ENCODE measurements around the gene ZNF630.

The ZNF630 gene

GRCh38 chrX:48064261-48064660, 7.2 kb downstream of the ZNF630 start:
- H2BK5ac ChIP-seq (ENCODE audit: low read depth, low read length, poor library complexity): no peak overlapping the region
- peaks cover 2 to 9% of the 10 kb centered on the region in 2 experiments for H3K36me3 ChIP-seq (ENCODE audit: control insufficient read depth in 1 of 2, insufficient read depth in 2 of 2, low read length in 2 of 2)
- no peak overlapping the region for H4K12ac ChIP-seq (ENCODE audit: low read depth, low read length)
- DNase-seq: peak in 1 of 2 donors; percentile 52
- no CpG with 5 or more reads among the region's 4 CpGs for WGBS (ENCODE audit: extremely low coverage, insufficient coverage, insufficient read length)
- no peak overlapping the region for H2AK5ac ChIP-seq (ENCODE audit: low read length)
- no peak overlapping the region for H3K18ac ChIP-seq (ENCODE audit: low read length)
- H3K4me2 ChIP-seq (ENCODE audit: low read length): no peak overlapping the region
- no peak overlapping the region for H3K9ac ChIP-seq (ENCODE audit: low read length)
- H4K91ac ChIP-seq (ENCODE audit: low read depth, low read length): no peak overlapping the region
- no peak overlapping the region for H3K14ac ChIP-seq (ENCODE audit: low read length)
- H3K4me1 ChIP-seq (ENCODE audit: control insufficient read depth in 1 of 2, insufficient read depth in 2 of 2, low read length in 2 of 2): no peaks in the 10 kb centered on the region
- no peaks in the 10 kb centered on the region for H3K79me1 ChIP-seq (ENCODE audit: low read length)
- H3K27me3 ChIP-seq (ENCODE audit: insufficient read depth, low read length): no peaks in the 10 kb centered on the region
- H2BK120ac ChIP-seq (ENCODE audit: insufficient read depth, low read length, poor library complexity): no peak overlapping the region
- no peak overlapping the region for H2BK12ac ChIP-seq (ENCODE audit: low read length)
- no peak overlapping the region for H4K8ac ChIP-seq (ENCODE audit: low read depth, low read length)
- H3K79me2 ChIP-seq (ENCODE audit: control insufficient read depth, insufficient read depth, low read length, poor library complexity): no peaks in the 10 kb centered on the region
- no peak overlapping the region for H3K4me3 ChIP-seq (ENCODE audit: low read depth, low read length)
- H3K4ac ChIP-seq (ENCODE audit: low read depth, low read length): no peak overlapping the region
- no peak overlapping the region for H3K23ac ChIP-seq (ENCODE audit: low read length)
- H2AFZ ChIP-seq (ENCODE audit: insufficient read depth, low read length, poor library complexity): no peak overlapping the region
- H3K27ac ChIP-seq (ENCODE audit: low read depth, low read length): no peak overlapping the region
- no peaks in the 10 kb centered on the region for H3K9me3 ChIP-seq (ENCODE audit: insufficient read depth, low read depth, low read length)

- no peak overlapping the region for H3K18ac ChIP-seq (ENCODE audit: low read length)
- no peak overlapping the region for H3K9ac ChIP-seq (ENCODE audit: low read length)
- no peak overlapping the region for H4K12ac ChIP-seq (ENCODE audit: low read depth, low read length)
- no peak overlapping the region for H2BK5ac ChIP-seq (ENCODE audit: low read depth, low read length, poor library complexity)
- H3K4me2 ChIP-seq (ENCODE audit: low read length): no peak overlapping the region
- no peaks in the 10 kb centered on the region for H3K79me1 ChIP-seq (ENCODE audit: low read length)
- no peaks in the 10 kb centered on the region for H3K79me2 ChIP-seq (ENCODE audit: control insufficient read depth, insufficient read depth, low read length, poor library complexity)
- WGBS (ENCODE audit: extremely low coverage, insufficient coverage, insufficient read length): no CpG with 5 or more reads among the region's 1 CpG
- H2AFZ ChIP-seq (ENCODE audit: insufficient read depth, low read length, poor library complexity): no peak overlapping the region
- no peak overlapping the region for H3K27ac ChIP-seq (ENCODE audit: low read depth, low read length)
- no peak overlapping the region for H4K91ac ChIP-seq (ENCODE audit: low read depth, low read length)
- H3K27me3 ChIP-seq (ENCODE audit: insufficient read depth, low read length): no peaks in the 10 kb centered on the region
- H3K23ac ChIP-seq (ENCODE audit: low read length): no peak overlapping the region
- H3K4ac ChIP-seq (ENCODE audit: low read depth, low read length): no peak overlapping the region
- H4K8ac ChIP-seq (ENCODE audit: low read depth, low read length): no peak overlapping the region
- H3K36me3 ChIP-seq (ENCODE audit: control insufficient read depth in 1 of 2, insufficient read depth in 2 of 2, low read length in 2 of 2): peaks cover 2 to 10% of the 10 kb centered on the region in 2 experiments
- no peak for DNase-seq
- no peak overlapping the region for H3K4me3 ChIP-seq (ENCODE audit: low read depth, low read length)
- H3K14ac ChIP-seq (ENCODE audit: low read length): no peak overlapping the region
- H3K9me3 ChIP-seq (ENCODE audit: insufficient read depth, low read depth, low read length): no peaks in the 10 kb centered on the region
- no peak overlapping the region for H2AK5ac ChIP-seq (ENCODE audit: low read length)
- no peak overlapping the region for H2BK12ac ChIP-seq (ENCODE audit: low read length)
- no peak overlapping the region for H2BK120ac ChIP-seq (ENCODE audit: insufficient read depth, low read length, poor library complexity)
- no peaks in the 10 kb centered on the region for H3K4me1 ChIP-seq (ENCODE audit: control insufficient read depth in 1 of 2, insufficient read depth in 2 of 2, low read length in 2 of 2)
Measured at GRCh38 chrX:48059296-48059639, 12.2 kb downstream of the ZNF630 start.

GRCh38 chrX:48058621-48059295, 12.7 kb downstream of the ZNF630 start:
- DNase-seq: no peak
- Histone ChIP-seq H4K91ac (ENCODE audit: low read depth, low read length) (no peak overlapping the region), H4K12ac (ENCODE audit: low read depth, low read length) (no peak overlapping the region), H3K23ac (ENCODE audit: low read length) (no peak overlapping the region), H2BK120ac (ENCODE audit: insufficient read depth, low read length, poor library complexity) (no peak overlapping the region), H2AFZ (ENCODE audit: insufficient read depth, low read length, poor library complexity) (no peak overlapping the region), H3K27ac (ENCODE audit: low read depth, low read length) (no peak overlapping the region), H3K9me3 (ENCODE audit: insufficient read depth, low read depth, low read length) (no peaks in the 10 kb centered on the region), H3K14ac (ENCODE audit: low read length) (no peak overlapping the region), H2BK12ac (ENCODE audit: low read length) (no peak overlapping the region), H4K8ac (ENCODE audit: low read depth, low read length) (no peak overlapping the region), H3K4me1 (ENCODE audit: control insufficient read depth in 1 of 2, insufficient read depth in 2 of 2, low read length in 2 of 2) (no peaks in the 10 kb centered on the region), H2AK5ac (ENCODE audit: low read length) (no peak overlapping the region), H3K4me3 (ENCODE audit: low read depth, low read length) (no peak overlapping the region), H3K9ac (ENCODE audit: low read length) (no peak overlapping the region), H3K79me1 (ENCODE audit: low read length) (no peaks in the 10 kb centered on the region), H3K18ac (ENCODE audit: low read length) (no peak overlapping the region), H3K36me3 (ENCODE audit: control insufficient read depth in 1 of 2, insufficient read depth in 2 of 2, low read length in 2 of 2) (peaks cover 2 to 10% of the 10 kb centered on the region in 2 experiments), H3K79me2 (ENCODE audit: control insufficient read depth, insufficient read depth, low read length, poor library complexity) (no peaks in the 10 kb centered on the region), H2BK5ac (ENCODE audit: low read depth, low read length, poor library complexity) (no peak overlapping the region), H3K4ac (ENCODE audit: low read depth, low read length) (no peak overlapping the region), H3K4me2 (ENCODE audit: low read length) (no peak overlapping the region), H3K27me3 (ENCODE audit: insufficient read depth, low read length) (no peaks in the 10 kb centered on the region)
- WGBS (ENCODE audit: extremely low coverage, insufficient coverage, insufficient read length): no CpG with 5 or more reads among the region's 2 CpGs

- no peaks in the 10 kb centered on the region for H3K36me3 ChIP-seq (ENCODE audit: control insufficient read depth in 1 of 2, insufficient read depth in 2 of 2, low read length in 2 of 2)
- no CpG with 5 or more reads among the region's 5 CpGs for WGBS (ENCODE audit: extremely low coverage, insufficient coverage, insufficient read length)
- no peak overlapping the region for H4K8ac ChIP-seq (ENCODE audit: low read depth, low read length)
- H3K79me1 ChIP-seq (ENCODE audit: low read length): peaks cover 7% of the 10 kb centered on the region
- H2BK120ac ChIP-seq (ENCODE audit: insufficient read depth, low read length, poor library complexity): no peak overlapping the region
- H3K18ac ChIP-seq (ENCODE audit: low read length): no peak overlapping the region
- DNase-seq: peak; percentile 59 to 73
- no peak overlapping the region for H3K23ac ChIP-seq (ENCODE audit: low read length)
- no peak overlapping the region for H3K4me3 ChIP-seq (ENCODE audit: low read depth, low read length)
- H3K9ac ChIP-seq (ENCODE audit: low read length): no peak overlapping the region
- no peak overlapping the region for H3K27ac ChIP-seq (ENCODE audit: low read depth, low read length)
- H3K4ac ChIP-seq (ENCODE audit: low read depth, low read length): no peak overlapping the region
- H3K9me3 ChIP-seq (ENCODE audit: insufficient read depth, low read depth, low read length): no peaks in the 10 kb centered on the region
- no peak overlapping the region for H2BK5ac ChIP-seq (ENCODE audit: low read depth, low read length, poor library complexity)
- no peak overlapping the region for H2AFZ ChIP-seq (ENCODE audit: insufficient read depth, low read length, poor library complexity)
- H4K91ac ChIP-seq (ENCODE audit: low read depth, low read length): no peak overlapping the region
- H3K4me1 ChIP-seq (ENCODE audit: control insufficient read depth in 1 of 2, insufficient read depth in 2 of 2, low read length in 2 of 2): peaks cover 2 to 3% of the 10 kb centered on the region in 2 experiments
- H2BK12ac ChIP-seq (ENCODE audit: low read length): no peak overlapping the region
- H4K12ac ChIP-seq (ENCODE audit: low read depth, low read length): no peak overlapping the region
- no peaks in the 10 kb centered on the region for H3K79me2 ChIP-seq (ENCODE audit: control insufficient read depth, insufficient read depth, low read length, poor library complexity)
- H3K4me2 ChIP-seq (ENCODE audit: low read length): no peak overlapping the region
- H3K27me3 ChIP-seq (ENCODE audit: insufficient read depth, low read length): no peaks in the 10 kb centered on the region
- no peak overlapping the region for H3K14ac ChIP-seq (ENCODE audit: low read length)
- no peak overlapping the region for H2AK5ac ChIP-seq (ENCODE audit: low read length)
Measured at GRCh38 chrX:48046846-48047245, 24.6 kb downstream of the ZNF630 start.

Data from trophoblast cell (in vitro differentiated cells and primary cell).